Astrocyte of the cerebellum (primary cell): Measurements from ENCODE around the gene NUP98.
"Not testable (repeated sequence)": the region's sequence is repeated elsewhere in the genome, so short reads cannot be mapped to it uniquely, and the experiment has no call there.

Source experiments
- DNase-seq: peaks from one replicate; pipeline ENCODE4 v3.0.0-alpha.2; 2011; ENCODE audit warnings: low read depth
- H3K4me3 ChIP-seq: 2 replicates; pipeline ENCODE4 v1.5.1; 2011; ENCODE audit warnings: mild to moderate bottlenecking, low read depth, low read length, moderate library complexity
- CTCF ChIP-seq: IDR thresholded peaks from 2 replicates; pipeline ENCODE4 v1.5.1; 2012; ENCODE audit warnings: low read length, low read depth, moderate library complexity, mild to moderate bottlenecking; ENCODE audit errors: missing control alignments
- in situ Hi-C: cut with HindIII; loops from 2 replicates; pipeline ENCODE4 v1.10.0; 2017; ENCODE audit warnings: low sequenced_read_pairs

Gene NUP98

GRCh38 chr11:3662856-3663255 is 134.5 kb downstream of the NUP98 start:
- no peak overlapping the region for H3K4me3 ChIP-seq
- in situ Hi-C loops, result no loop called here
- no peak for TF ChIP-seq CTCF
- DNase-seq, result no peak

GRCh38 chr11:3660960-3661359 is 136.4 kb downstream of the NUP98 start:
- no peak for DNase-seq
- in situ Hi-C loops, result no loop called here
- TF ChIP-seq CTCF, result no peak
- no peak overlapping the region for H3K4me3 ChIP-seq

GRCh38 chr11:3659595-3660515 is 137.5 kb downstream of the NUP98 start:
- no peak for TF ChIP-seq CTCF
- DNase-seq, result no peak
- H3K4me3 ChIP-seq, result no peak overlapping the region
- in situ Hi-C loops, result no loop called here

GRCh38 chr11:3658252-3658651 is 139.1 kb downstream of the NUP98 start:
- no peak for DNase-seq
- in situ Hi-C loops, result no loop called here
- no peak for TF ChIP-seq CTCF
- H3K4me3 ChIP-seq, result no peak overlapping the region

GRCh38 chr11:3657331-3657730 is 140.0 kb downstream of the NUP98 start:
- in situ Hi-C loops, H3K4me3 ChIP-seq, DNase-seq: not testable (repeated sequence)

GRCh38 chr11:3655547-3655946 is 141.8 kb downstream of the NUP98 start:
- in situ Hi-C loops, result no loop called here
- TF ChIP-seq CTCF, result no peak
- DNase-seq, result no peak
- no peak overlapping the region for H3K4me3 ChIP-seq

GRCh38 chr11:3652514-3652913 is 144.8 kb downstream of the NUP98 start:
- DNase-seq, H3K4me3 ChIP-seq, in situ Hi-C loops: not testable (repeated sequence)

- in situ Hi-C loops, DNase-seq, H3K4me3 ChIP-seq: not testable (repeated sequence)
Measured at GRCh38 chr11:3649374-3649773, 148.0 kb downstream of the NUP98 start.

GRCh38 chr11:3648843-3649242 is 148.5 kb downstream of the NUP98 start:
- DNase-seq, in situ Hi-C loops: not testable (repeated sequence)

More at GRCh38 chr11:3648843-3649242, 148.5 kb downstream of the NUP98 start:
- H3K4me3 ChIP-seq, result not testable (repeated sequence)
